Suprapubic skin (tissue), 4 donors: ENCODE data around the gene PRR5. TPM values are rescaled to one million over a fixed set of nuclear protein-coding genes. Genes with fewer than 3 reads are reported as not detected.
"Not testable (repeated sequence)": the region's sequence is repeated elsewhere in the genome, so short reads cannot be mapped to it uniquely, and the experiment has no call there.

Source experiments
- DNase-seq, 2 donors: peaks; one replicate each; pipeline ENCODE4 v3.0.0-alpha.2; 2019; ENCODE audit warnings: low spot score in 2 of 2
- H3K27ac ChIP-seq: fragments of 200-600 bp; sonication (generic); one replicate; pipeline ENCODE4 v1.5.1; 2019
- H3K27me3 ChIP-seq: fragments of 200-600 bp; sonication (generic); one replicate; pipeline ENCODE4 v1.5.1; 2019
- H3K36me3 ChIP-seq: fragments of 200-600 bp; sonication (generic); one replicate; pipeline ENCODE4 v1.5.1; 2019
- H3K4me1 ChIP-seq: fragments of 200-600 bp; sonication (generic); one replicate; pipeline ENCODE4 v1.5.1; 2019
- H3K4me3 ChIP-seq: fragments of 200-600 bp; sonication (generic); one replicate; pipeline ENCODE4 v1.5.1; 2019; ENCODE audit warnings: mild to moderate bottlenecking
- H3K9me3 ChIP-seq: fragments of 200-600 bp; sonication (generic); one replicate; pipeline ENCODE4 v1.5.1; 2019
- EP300 ChIP-seq: sonication (generic); formaldehyde crosslinking; IDR thresholded peaks from one replicate; pipeline ENCODE4 v1.6.1; 2017; ENCODE audit warnings: antibody characterized with exemption
- POLR2A ChIP-seq, 2 donors: fragments of 450-650 bp; IDR thresholded peaks; one replicate each; pipeline ENCODE4 v1.6.1; 2017; ENCODE audit warnings: antibody characterized with exemption in 2 of 2, mild to moderate bottlenecking in 2 of 2, moderate library complexity in 2 of 2
- POLR2AphosphoS5 ChIP-seq, 3 donors: sonication (generic); formaldehyde crosslinking; IDR thresholded peaks; one replicate each; pipeline ENCODE4 v1.6.1; 2017; ENCODE audit warnings: antibody characterized with exemption in 3 of 3
- WGBS: methylation state at CpG from one replicate; pipeline ENCODE4 v1.1.5; 2018; 5-methylcytosine and 5-hydroxymethylcytosine counted together
- total RNA-seq, 4 donors: library from RNA; depleted of rRNA; stranded (reverse); fragments of >200 nt; gene quantifications; one replicate each; pipeline ENCODE4 v1.1.0, GENCODE V29; 2016
- TF ChIP-seq, protein P1 (sequence below), 2 donors: fragments of 200-600 bp in 1 of 2; fragments of 450-650 bp in 1 of 2; sonication (generic) in 1 of 2; IDR thresholded peaks; one replicate each; pipeline ENCODE4 v1.5.1; 2016 to 2019; ENCODE audit warnings: antibody characterized with exemption in 2 of 2, mild to moderate bottlenecking in 1 of 2, moderate library complexity in 1 of 2

The PRR5 gene
- total RNA-seq, 4 donors from 2014 or later: 14.9 to 25.0 (median 20.4) TPM

DNA sequence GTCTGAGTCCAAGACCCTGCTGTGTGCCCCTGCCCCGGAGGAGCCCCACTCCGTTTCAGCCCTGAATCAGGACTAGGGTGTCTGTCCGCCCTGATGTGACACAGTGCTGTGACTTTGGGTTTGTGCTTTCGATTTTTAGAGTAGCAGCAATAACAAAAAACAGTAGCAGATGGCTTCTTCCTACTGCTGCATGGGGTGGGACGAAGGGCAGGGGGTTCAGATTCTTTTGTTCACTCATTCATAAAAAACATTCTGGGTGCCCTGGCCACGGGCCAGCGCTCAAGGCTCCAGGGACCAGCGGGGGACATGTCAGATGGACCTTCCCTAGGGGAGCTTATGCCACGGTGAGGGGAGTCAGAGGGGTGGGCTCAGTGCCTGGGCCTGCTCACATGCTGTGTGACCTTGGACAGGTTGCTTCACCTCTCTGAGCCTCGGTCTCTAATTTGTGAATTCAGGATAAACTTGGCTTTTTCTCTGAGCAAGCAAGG lies 24.6 kb upstream of the PRR5 start:
- TF ChIP-seq, protein P1, sequence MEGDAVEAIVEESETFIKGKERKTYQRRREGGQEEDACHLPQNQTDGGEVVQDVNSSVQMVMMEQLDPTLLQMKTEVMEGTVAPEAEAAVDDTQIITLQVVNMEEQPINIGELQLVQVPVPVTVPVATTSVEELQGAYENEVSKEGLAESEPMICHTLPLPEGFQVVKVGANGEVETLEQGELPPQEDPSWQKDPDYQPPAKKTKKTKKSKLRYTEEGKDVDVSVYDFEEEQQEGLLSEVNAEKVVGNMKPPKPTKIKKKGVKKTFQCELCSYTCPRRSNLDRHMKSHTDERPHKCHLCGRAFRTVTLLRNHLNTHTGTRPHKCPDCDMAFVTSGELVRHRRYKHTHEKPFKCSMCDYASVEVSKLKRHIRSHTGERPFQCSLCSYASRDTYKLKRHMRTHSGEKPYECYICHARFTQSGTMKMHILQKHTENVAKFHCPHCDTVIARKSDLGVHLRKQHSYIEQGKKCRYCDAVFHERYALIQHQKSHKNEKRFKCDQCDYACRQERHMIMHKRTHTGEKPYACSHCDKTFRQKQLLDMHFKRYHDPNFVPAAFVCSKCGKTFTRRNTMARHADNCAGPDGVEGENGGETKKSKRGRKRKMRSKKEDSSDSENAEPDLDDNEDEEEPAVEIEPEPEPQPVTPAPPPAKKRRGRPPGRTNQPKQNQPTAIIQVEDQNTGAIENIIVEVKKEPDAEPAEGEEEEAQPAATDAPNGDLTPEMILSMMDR (IDR thresholded peaks at IDR 0.05): no peak
- no peak for TF ChIP-seq EP300
- no peak for TF ChIP-seq POLR2AphosphoS5 (IDR thresholded peaks at IDR 0.05)
- no peak for TF ChIP-seq POLR2A (IDR thresholded peaks at IDR 0.05)
- no peaks in the 10 kb centered on the region for H3K36me3 ChIP-seq
- H3K4me1 ChIP-seq: peaks cover 11% of the 10 kb centered on the region
- no peaks in the 10 kb centered on the region for H3K27me3 ChIP-seq
- no peak for DNase-seq
- 54% methylated on average over 6 of the region's 10 CpGs for WGBS
- no peak overlapping the region for H3K4me3 ChIP-seq
- H3K27ac ChIP-seq: no peak overlapping the region
- no peaks in the 10 kb centered on the region for H3K9me3 ChIP-seq

DNA sequence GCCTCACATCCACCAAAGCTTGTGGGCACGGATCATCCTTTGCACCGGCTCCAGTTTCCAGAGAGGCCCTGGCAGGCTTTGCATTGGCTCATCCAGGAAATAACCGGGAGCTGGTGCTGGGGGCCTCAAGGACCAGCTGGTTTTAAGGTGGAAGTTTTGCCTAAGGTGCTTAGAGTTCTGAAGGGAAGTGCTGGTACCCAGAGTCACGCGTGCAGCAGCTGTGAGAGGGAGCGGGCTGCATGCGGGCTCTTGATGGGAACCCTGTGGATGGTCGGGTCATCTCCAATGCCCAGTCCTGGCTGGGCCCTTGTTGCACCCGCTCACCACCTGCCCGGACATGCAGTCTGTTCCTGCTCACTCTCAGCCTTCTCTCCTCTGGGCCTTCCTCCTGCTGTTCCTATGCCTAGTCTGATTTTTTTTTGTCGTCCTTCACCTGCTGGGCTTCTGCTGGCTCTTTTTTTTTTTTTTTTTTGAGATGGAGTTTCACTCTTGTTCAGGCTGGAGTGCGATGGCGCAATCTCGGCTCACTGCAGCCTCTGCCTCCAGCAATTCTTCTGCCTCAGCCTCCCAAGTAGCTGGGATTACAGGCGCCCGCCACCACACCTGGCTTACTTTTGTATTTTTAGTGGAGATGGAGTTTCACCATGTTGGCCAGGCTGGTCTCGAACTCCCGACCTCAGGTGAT lies 24.0 kb upstream of the PRR5 start:
- no peak for TF ChIP-seq POLR2A (IDR thresholded peaks at IDR 0.05)
- no peak for TF ChIP-seq EP300
- no peak for TF ChIP-seq POLR2AphosphoS5 (IDR thresholded peaks at IDR 0.05)
- TF ChIP-seq, protein P1 (IDR thresholded peaks at IDR 0.05): no peak
- 77% methylated on average over 17 of the region's 18 CpGs for WGBS
- H3K27me3 ChIP-seq: no peaks in the 10 kb centered on the region
- H3K9me3 ChIP-seq: no peaks in the 10 kb centered on the region
- H3K4me3 ChIP-seq: no peak overlapping the region
- H3K27ac ChIP-seq: no peak overlapping the region
- H3K36me3 ChIP-seq: no peaks in the 10 kb centered on the region
- no peak for DNase-seq
- peaks cover 10% of the 10 kb centered on the region for H3K4me1 ChIP-seq

DNA sequence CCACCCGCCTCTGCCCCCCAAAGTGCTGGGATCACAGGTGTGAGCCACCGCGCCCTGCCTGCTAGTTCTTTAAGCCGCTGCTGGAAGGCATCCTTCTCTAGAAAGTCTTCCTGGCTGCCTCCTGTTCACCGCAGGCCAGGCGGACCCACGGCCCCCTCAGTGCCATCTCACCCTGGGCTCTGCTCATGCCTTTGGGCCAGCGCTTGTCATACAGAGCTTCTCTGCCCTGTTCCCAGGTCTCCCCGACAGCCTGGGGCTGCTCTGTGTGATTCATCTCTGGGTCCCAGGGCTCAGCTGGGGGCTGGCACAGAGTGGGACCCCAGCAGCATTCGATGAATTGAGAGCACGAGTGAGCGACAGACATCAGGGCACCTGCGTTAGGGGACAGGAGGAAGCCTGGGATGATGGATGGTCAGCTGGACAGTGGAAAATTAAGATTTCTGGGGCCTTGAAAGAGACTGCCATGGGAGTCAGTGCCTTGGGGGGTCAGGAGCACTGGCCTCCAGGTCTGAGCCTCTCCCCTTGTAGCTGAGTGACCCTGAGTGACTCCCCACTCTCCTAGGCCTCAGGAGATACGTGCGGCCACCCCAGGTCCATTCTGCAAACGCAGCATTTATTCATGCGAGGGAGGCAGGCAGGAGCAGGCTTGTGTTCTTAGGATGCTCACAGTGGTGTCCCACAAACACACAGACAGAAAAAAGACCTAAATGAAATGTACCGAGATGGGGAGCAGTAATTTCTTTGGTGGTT lies 23.3 kb upstream of the PRR5 start:
- no peak for DNase-seq
- H3K27me3 ChIP-seq: no peaks in the 10 kb centered on the region
- peaks cover 10% of the 10 kb centered on the region for H3K4me1 ChIP-seq
- TF ChIP-seq POLR2AphosphoS5 (IDR thresholded peaks at IDR 0.05): no peak
- no peak for TF ChIP-seq EP300
- TF ChIP-seq POLR2A (IDR thresholded peaks at IDR 0.05): no peak
- TF ChIP-seq, protein P1 (IDR thresholded peaks at IDR 0.05): no peak
- H3K27ac ChIP-seq: no peak overlapping the region
- no peak overlapping the region for H3K4me3 ChIP-seq
- H3K9me3 ChIP-seq: no peaks in the 10 kb centered on the region
- 71% methylated on average over 16 of the region's 18 CpGs for WGBS
- H3K36me3 ChIP-seq: no peaks in the 10 kb centered on the region

DNA sequence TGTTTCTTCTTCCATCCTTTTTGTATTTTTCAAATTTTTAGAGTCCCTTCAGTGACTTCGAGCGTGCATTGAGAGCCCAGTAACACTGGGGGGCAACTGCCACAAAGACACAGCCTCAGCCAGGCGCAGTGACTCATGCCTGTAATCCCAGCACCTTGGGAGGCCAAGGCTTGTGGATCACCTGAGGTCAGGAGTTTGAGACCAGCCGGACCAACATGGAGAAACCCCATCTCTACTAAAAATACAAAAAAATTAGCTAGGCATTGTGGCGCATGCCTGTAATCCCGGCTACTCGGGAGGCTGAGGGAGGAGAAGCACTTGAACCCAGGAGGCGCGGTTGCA lies 22.7 kb upstream of the PRR5 start:
- H3K9me3 ChIP-seq, H3K36me3 ChIP-seq, H3K27ac ChIP-seq, H3K27me3 ChIP-seq, DNase-seq, H3K4me3 ChIP-seq: not testable (repeated sequence)
- 93% methylated on average over 9 of the region's 9 CpGs for whole genome bisulfite sequencing
- H3K4me1 ChIP-seq: peaks cover 11% of the 10 kb centered on the region

DNA sequence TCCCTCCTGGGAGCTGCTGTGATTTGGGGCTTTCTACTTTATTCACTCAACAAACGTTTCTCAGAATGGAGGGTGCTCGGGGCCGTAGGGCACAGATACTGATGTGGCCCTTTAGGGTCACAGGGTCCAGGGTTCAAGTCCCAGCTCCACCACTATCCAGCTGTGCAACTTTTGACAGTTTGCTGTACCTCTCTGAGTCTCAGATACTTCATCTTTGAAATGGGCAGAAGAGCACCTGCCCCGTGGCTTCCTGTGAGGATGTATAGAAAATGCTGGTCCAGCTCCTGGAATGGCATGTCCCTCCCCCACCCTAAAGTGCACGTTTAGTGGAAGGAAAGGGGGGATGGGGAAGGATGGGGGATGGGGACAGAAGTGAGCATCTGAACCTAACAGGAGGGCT lies 21.9 kb upstream of the PRR5 start:
- 64% methylated on average over 5 of the region's 5 CpGs for WGBS
- Histone ChIP-seq H3K9me3 (no peaks in the 10 kb centered on the region), H3K27ac (no peak overlapping the region), H3K27me3 (no peaks in the 10 kb centered on the region), H3K4me1 (peaks cover 19% of the 10 kb centered on the region), H3K4me3 (no peak overlapping the region), H3K36me3 (no peaks in the 10 kb centered on the region)
- DNase-seq: no peak
- TF ChIP-seq, protein P1 (IDR thresholded peaks at IDR 0.05): no peak
- TF ChIP-seq EP300 (no peak), POLR2AphosphoS5 (IDR thresholded peaks at IDR 0.05) (no peak), POLR2A (IDR thresholded peaks at IDR 0.05) (no peak)
